SK-N-MC (cell line): ENCODE measurements around the gene NDUFA12.

ENCODE experiments used
- DNase-seq: peaks from one replicate; pipeline ENCODE4 v3.0.0-alpha.2; 2011; ENCODE audit warnings: low read depth, low spot score
- H3K27ac ChIP-seq: fragments of 200-600 bp; sonication (generic); 2 replicates; pipeline ENCODE4 v1.5.1; 2016; ENCODE audit warnings: mixed run types
- H3K36me3 ChIP-seq: fragments of 200-600 bp; sonication (generic); 2 replicates; pipeline ENCODE4 v1.6.1; 2017; ENCODE audit warnings: antibody characterized with exemption, low read length, mixed read lengths; ENCODE audit not compliant: insufficient read depth
- H3K4me3 ChIP-seq: fragments of 200-600 bp; sonication (generic); 2 replicates; pipeline ENCODE4 v1.5.1; 2016
- H3K9ac ChIP-seq: fragments of 200-600 bp; sonication (generic); 2 replicates; pipeline ENCODE4 v1.8.0; 2017; ENCODE audit warnings: mixed run types, mixed read lengths; ENCODE audit not compliant: insufficient read length
- H3K9me3 ChIP-seq: fragments of 200-600 bp; sonication (generic); 2 replicates; pipeline ENCODE4 v1.6.1; 2017; ENCODE audit warnings: low read depth, mild to moderate bottlenecking, antibody characterized with exemption, low read length, moderate library complexity, mixed read lengths
- EZH2 ChIP-seq: fragments of 200-600 bp; sonication (generic); IDR thresholded peaks from one replicate; pipeline ENCODE4 v1.6.1; 2017; ENCODE audit warnings: antibody characterized with exemption
- FOXP2 ChIP-seq: optimal IDR thresholded peaks from 2 replicates; pipeline ENCODE3; 2011; ENCODE audit warnings: mild to moderate bottlenecking, moderate library complexity; ENCODE audit not compliant: insufficient read depth; ENCODE audit errors: extremely low read length, control extremely low read depth
- POLR2AphosphoS5 ChIP-seq: IDR thresholded peaks from 2 replicates; pipeline ENCODE4 v1.6.1; 2012; ENCODE audit warnings: mild to moderate bottlenecking, low read depth, low read length, borderline replicate concordance

NDUFA12 gene

GRCh38 chr12:94973221-94973620 is 30.3 kb downstream of the NDUFA12 start:
- no peaks in the 10 kb centered on the region for H3K9me3 ChIP-seq
- TF ChIP-seq FOXP2 (no peak), POLR2AphosphoS5 (no peak), EZH2 (no peak)
- no peak overlapping the region for H3K9ac ChIP-seq
- H3K36me3 ChIP-seq, result peaks cover 6% of the 10 kb centered on the region
- H3K27ac ChIP-seq, result no peak overlapping the region
- no peak overlapping the region for H3K4me3 ChIP-seq
- no peak for DNase-seq

GRCh38 chr12:94972795-94973194 is 30.7 kb downstream of the NDUFA12 start:
- TF ChIP-seq POLR2AphosphoS5 (no peak), EZH2 (no peak), FOXP2 (no peak)
- H3K9ac ChIP-seq, result no peak overlapping the region

GRCh38 chr12:94971923-94972322 is 31.6 kb downstream of the NDUFA12 start:
- TF ChIP-seq POLR2AphosphoS5 (no peak), FOXP2 (no peak)
- H3K9ac ChIP-seq, result no peak overlapping the region
- H3K9me3 ChIP-seq, result no peaks in the 10 kb centered on the region
- H3K36me3 ChIP-seq, result peaks cover 6% of the 10 kb centered on the region
- H3K4me3 ChIP-seq, result no peak overlapping the region
- DNase-seq, result no peak
- H3K27ac ChIP-seq, result no peak overlapping the region

More at GRCh38 chr12:94972795-94973194, 30.7 kb downstream of the NDUFA12 start:
- DNase-seq, result no peak
- Histone ChIP-seq H3K36me3 (peaks cover 6% of the 10 kb centered on the region), H3K27ac (no peak overlapping the region), H3K9me3 (no peaks in the 10 kb centered on the region), H3K4me3 (no peak overlapping the region)

- H3K27ac ChIP-seq, result no peak overlapping the region
Observed at GRCh38 chr12:94970560-94970959, 32.9 kb downstream of the NDUFA12 start.

GRCh38 chr12:94969424-94969823 is 34.1 kb downstream of the NDUFA12 start:
- DNase-seq, result no peak
- H3K9me3 ChIP-seq, result no peaks in the 10 kb centered on the region
- TF ChIP-seq EZH2 (no peak), POLR2AphosphoS5 (no peak)
- no peak overlapping the region for H3K9ac ChIP-seq
- H3K36me3 ChIP-seq, result peaks cover 6% of the 10 kb centered on the region
- no peak overlapping the region for H3K27ac ChIP-seq
- no peak overlapping the region for H3K4me3 ChIP-seq

More at GRCh38 chr12:94970560-94970959, 32.9 kb downstream of the NDUFA12 start:
- Histone ChIP-seq H3K9me3 (no peaks in the 10 kb centered on the region), H3K36me3 (peaks cover 6% of the 10 kb centered on the region), H3K4me3 (no peak overlapping the region), H3K9ac (no peak overlapping the region)
- DNase-seq, result no peak
- TF ChIP-seq FOXP2 (no peak), EZH2 (no peak), POLR2AphosphoS5 (no peak)

GRCh38 chr12:94965982-94966630 is 37.4 kb downstream of the NDUFA12 start:
- no peak overlapping the region for H3K4me3 ChIP-seq
- no peak overlapping the region for H3K27ac ChIP-seq
- H3K36me3 ChIP-seq, result peaks cover 4% of the 10 kb centered on the region
- no peaks in the 10 kb centered on the region for H3K9me3 ChIP-seq
- H3K9ac ChIP-seq, result no peak overlapping the region
- no peak for DNase-seq
- no peak for TF ChIP-seq EZH2
- TF ChIP-seq FOXP2, result no peak
- TF ChIP-seq POLR2AphosphoS5, result no peak

- TF ChIP-seq FOXP2 (no peak), EZH2 (no peak), POLR2AphosphoS5 (no peak)
- no peak for DNase-seq
- Histone ChIP-seq H3K36me3 (no peaks in the 10 kb centered on the region), H3K9me3 (no peaks in the 10 kb centered on the region), H3K4me3 (no peak overlapping the region), H3K27ac (no peak overlapping the region), H3K9ac (no peak overlapping the region)
Observed at GRCh38 chr12:94963649-94964048, 39.8 kb downstream of the NDUFA12 start.

GRCh38 chr12:94962670-94963069 is 40.8 kb downstream of the NDUFA12 start:
- no peak for DNase-seq
- TF ChIP-seq EZH2 (no peak), FOXP2 (no peak), POLR2AphosphoS5 (no peak)
- no peak overlapping the region for H3K9ac ChIP-seq

GRCh38 chr12:94961911-94962310 is 41.6 kb downstream of the NDUFA12 start:
- no peak overlapping the region for H3K9ac ChIP-seq
- no peaks in the 10 kb centered on the region for H3K36me3 ChIP-seq
- no peak overlapping the region for H3K27ac ChIP-seq
- no peak for TF ChIP-seq FOXP2
- TF ChIP-seq POLR2AphosphoS5, result no peak
- TF ChIP-seq EZH2, result no peak
- H3K9me3 ChIP-seq, result no peaks in the 10 kb centered on the region
- no peak for DNase-seq
- H3K4me3 ChIP-seq, result no peak overlapping the region

More at GRCh38 chr12:94962670-94963069, 40.8 kb downstream of the NDUFA12 start:
- H3K9me3 ChIP-seq, result no peaks in the 10 kb centered on the region
- no peak overlapping the region for H3K4me3 ChIP-seq
- H3K36me3 ChIP-seq, result no peaks in the 10 kb centered on the region
- H3K27ac ChIP-seq, result no peak overlapping the region

GRCh38 chr12:94961256-94961824 is 42.2 kb downstream of the NDUFA12 start:
- H3K4me3 ChIP-seq, result no peak overlapping the region
- TF ChIP-seq POLR2AphosphoS5, result no peak
- TF ChIP-seq EZH2, result no peak
- no peak for TF ChIP-seq FOXP2
- no peak overlapping the region for H3K9ac ChIP-seq
- H3K36me3 ChIP-seq, result no peaks in the 10 kb centered on the region
- H3K27ac ChIP-seq, result no peak overlapping the region
- H3K9me3 ChIP-seq, result no peaks in the 10 kb centered on the region
- DNase-seq, result no peak
